Stomach (tissue), 19 donors: Measurements from ENCODE around the gene STRADA. TPM values are rescaled to one million over a fixed set of nuclear protein-coding genes. Genes with fewer than 3 reads are reported as not detected.

Source experiments
- DNase-seq, 2 donors: peaks; one replicate each; pipeline versions ENCODE4 v3.0.0 to v3.0.0-alpha.2; 2013 to 2019
- H3K27ac ChIP-seq, 5 donors: fragments of 200-600 bp in 4 of 5; sonication (generic) in 4 of 5; one replicate each; pipeline ENCODE4 v1.5.1; 2013 to 2019; ENCODE audit warnings: mild to moderate bottlenecking in 1 of 5, moderate library complexity in 1 of 5
- H3K27me3 ChIP-seq, 3 donors: fragments of 200-600 bp; sonication (generic); one replicate each; pipeline ENCODE4 v1.5.1; 2017 to 2019; ENCODE audit warnings: mixed run types in 1 of 3
- H3K36me3 ChIP-seq, 4 donors: fragments of 200-600 bp; sonication (generic); 1 replicate in 3 of 4; 2 replicates in 1 of 4; pipeline ENCODE4 v1.5.1; 2016 to 2019
- H3K4me1 ChIP-seq, 4 donors: fragments of 200-600 bp; sonication (generic); one replicate each; pipeline ENCODE4 v1.5.1; 2016 to 2019
- H3K4me3 ChIP-seq, 4 donors: fragments of 200-600 bp; sonication (generic) in 3 of 4; one replicate each; pipeline ENCODE4 v1.5.1; 2016 to 2019; ENCODE audit warnings: mild to moderate bottlenecking in 1 of 4
- H3K9me3 ChIP-seq, 4 donors: fragments of 200-600 bp; sonication (generic); one replicate each; pipeline ENCODE4 v1.5.1; 2016 to 2019
- CTCF ChIP-seq, 7 experiments: fragments of 450-650 bp in 4 of 7; fragments of 200-600 bp in 3 of 7; sonication (generic) in 3 of 7; IDR thresholded peaks; one replicate each; pipeline ENCODE4 v1.5.1; 2016 to 2019; ENCODE audit warnings: antibody characterized with exemption in 7 of 7, control low read depth in 2 of 7, mild to moderate bottlenecking in 1 of 7
- EP300 ChIP-seq: sonication (generic); formaldehyde crosslinking; IDR thresholded peaks from one replicate; pipeline ENCODE4 v1.6.1; 2017; ENCODE audit warnings: antibody characterized with exemption
- POLR2A ChIP-seq, 4 donors: fragments of 450-650 bp; IDR thresholded peaks; one replicate each; pipeline ENCODE4 v1.6.1; 2016; ENCODE audit warnings: antibody characterized with exemption in 4 of 4, control low read depth in 2 of 4, mild to moderate bottlenecking in 1 of 4, moderate library complexity in 1 of 4
- POLR2AphosphoS5 ChIP-seq, 3 donors: sonication (generic); formaldehyde crosslinking; IDR thresholded peaks; one replicate each; pipeline ENCODE4 v1.6.1; 2016; ENCODE audit warnings: antibody characterized with exemption in 3 of 3
- WGBS, 5 donors: extraction: QIAGEN DNeasy Blood & Tissue Kit in 3 of 5; methylation state at CpG; one replicate each; pipeline versions ENCODE4 v1.1.5 to v1.1.7; 2013 to 2018; 5-methylcytosine and 5-hydroxymethylcytosine counted together
- intact Hi-C: fragments of 100-400 bp; cut with DNase I; formaldehyde crosslinking; loops from one replicate; pipeline ENCODE4 v1.15.1; 2023; ENCODE audit warnings: low total_unique reads
- long read RNA-seq, 10 donors: transcript quantifications; one replicate each; lab custom pipeline, GENCODE V29; 2026
- polyA plus RNA-seq, 3 donors: library from polyadenylated mRNA; stranded (reverse); fragments of 200-250 nt; gene quantifications; one replicate each; pipeline ENCODE4 v1.2.3, GENCODE V29; 2013
- total RNA-seq, 5 donors: library from RNA; depleted of rRNA; stranded (reverse); fragments of >200 nt; gene quantifications; one replicate each; pipeline versions ENCODE4 v1.1.0 to v1.2.3, GENCODE V29; 2014 to 2016
- donor health status: healthy with polysubstance abuse.
- donor health status: Bipolar disorder and iron deficiency.
- donor health status: healthy.

Gene STRADA
- total RNA-seq (10 to 100 TPM; 15.8 to 56.2 (median 31.3) TPM), polyA plus RNA-seq (10 to 100 TPM in 2 of 3 donors, 1 to 10 TPM in 1; 9.8 to 17.7 (median 12.6) TPM)
- long read RNA-seq, donor 1, partial matches to known transcripts = 0 of 4 reads
- long read RNA-seq, donor 1, other reads (novel, unspliced or antisense) = 0 of 4 reads
- long read RNA-seq, donor 2, partial matches to known transcripts = 0 of 2 reads
- long read RNA-seq, donor 2, other reads (novel, unspliced or antisense) = 0 of 2 reads
- long read RNA-seq, donor 3, partial matches to known transcripts = 0 of 5 reads
- long read RNA-seq, donor 3, other reads (novel, unspliced or antisense) = 0 of 5 reads
- long read RNA-seq, donor 4, partial matches to known transcripts = 0 of 1 reads
- long read RNA-seq, donor 4, other reads (novel, unspliced or antisense) = 0 of 1 reads
- long read RNA-seq, donor 5, transcript STRADA-222 (1 exons, 3,685 nt) = major isoform, 6 of 6 reads
- long read RNA-seq, donor 5, partial matches to known transcripts = 0 of 6 reads
- long read RNA-seq, donor 5, other reads (novel, unspliced or antisense) = 0 of 6 reads
- long read RNA-seq, donor 6, transcript STRADA-222 (1 exons, 3,685 nt) = major isoform, 14 of 17 reads
- long read RNA-seq, donor 6, partial matches to known transcripts = 0 of 17 reads
- long read RNA-seq, donor 6, other reads (novel, unspliced or antisense) = 0 of 17 reads
- long read RNA-seq, donor 7, transcript STRADA-222 (1 exons, 3,685 nt) = major isoform, 5 of 8 reads
- long read RNA-seq, donor 7, partial matches to known transcripts = 0 of 8 reads
- long read RNA-seq, donor 7, other reads (novel, unspliced or antisense) = 0 of 8 reads
- long read RNA-seq, donor 8, partial matches to known transcripts = 0 of 6 reads
- long read RNA-seq, donor 8, other reads (novel, unspliced or antisense) = 0 of 6 reads
- long read RNA-seq, donor 9, partial matches to known transcripts = 0 of 4 reads
- long read RNA-seq, donor 9, other reads (novel, unspliced or antisense) = 0 of 4 reads
- long read RNA-seq, donor 10, partial matches to known transcripts = 0 of 4 reads
- long read RNA-seq, donor 10, other reads (novel, unspliced or antisense) = 0 of 4 reads

GRCh38 chr17:63741408-63742173, at the start of gene STRADA:
TSS of gene STRADA (minus strand) at chr17:63741799. CDS start at chr17:63728369, 13,430 bp downstream.
- 0 to 1% (median 0%) methylated on average over 22 to 61 of the region's 61 CpGs for WGBS, 5 donors
- TF ChIP-seq CTCF (IDR thresholded peaks at IDR 0.05) (no peak), POLR2AphosphoS5 (IDR thresholded peaks at IDR 0.05) (peak; percentile 60 to 95 (median 89)), POLR2A (IDR thresholded peaks at IDR 0.05) (peak in 1 of 4 donors; percentile 61)
- peak; percentile 99 to 100 for DNase-seq

GRCh38 chr17:63790057-63790456, 48.5 kb upstream of the STRADA start:
- no peaks in the 10 kb centered on the region for H3K27me3 ChIP-seq
- WGBS, 5 donors = 87 to 95% (median 90%) methylated on average over 6 of the region's 6 CpGs
- DNase-seq = no peak
- H3K4me3 ChIP-seq = no peak overlapping the region
- intact Hi-C loops = no loop called here
- TF ChIP-seq POLR2AphosphoS5 (IDR thresholded peaks at IDR 0.05) = no peak
- TF ChIP-seq EP300 = no peak
- no peak for TF ChIP-seq CTCF (IDR thresholded peaks at IDR 0.05)
- no peak for TF ChIP-seq POLR2A (IDR thresholded peaks at IDR 0.05)
- peaks cover 45 to 93% (median 86%) of the 10 kb centered on the region in 4 donors for H3K36me3 ChIP-seq
- H3K27ac ChIP-seq = no peak overlapping the region
- H3K4me1 ChIP-seq = peaks cover 0 to 14% (median 2%) of the 10 kb centered on the region in 4 donors
- H3K9me3 ChIP-seq = no peaks in the 10 kb centered on the region

More at GRCh38 chr17:63741408-63742173, at the start of gene STRADA:
- intact Hi-C loops = no loop called here
- H3K27me3 ChIP-seq = no peaks in the 10 kb centered on the region
- H3K36me3 ChIP-seq = peaks cover 9 to 22% (median 19%) of the 10 kb centered on the region in 4 donors
- peak within 1 kb of the TSS; percentile 62 to 91 (median 80) for H3K4me3 ChIP-seq
- peak within 1 kb of the TSS; percentile 90 to 98 (median 95) for H3K27ac ChIP-seq
- no peaks in the 10 kb centered on the region for H3K9me3 ChIP-seq
- H3K4me1 ChIP-seq = peaks cover 9 to 26% (median 20%) of the 10 kb centered on the region in 4 donors

GRCh38 chr17:63786971-63787711, 45.5 kb upstream of the STRADA start:
- H3K36me3 ChIP-seq = peaks cover 27 to 90% (median 69%) of the 10 kb centered on the region in 4 donors
- H3K27ac ChIP-seq = no peak overlapping the region
- WGBS, 5 donors = 92 to 96% (median 95%) methylated on average over 13 of the region's 13 CpGs

More at GRCh38 chr17:63786971-63787711, 45.5 kb upstream of the STRADA start:
- Histone ChIP-seq H3K4me3 (no peak overlapping the region), H3K4me1 (peaks cover 0 to 39% (median 16%) of the 10 kb centered on the region in 4 donors), H3K27me3 (no peaks in the 10 kb centered on the region), H3K9me3 (no peaks in the 10 kb centered on the region)
- intact Hi-C loops = no loop called here
- TF ChIP-seq POLR2A (IDR thresholded peaks at IDR 0.05) (no peak), EP300 (no peak), CTCF (IDR thresholded peaks at IDR 0.05) (no peak), POLR2AphosphoS5 (IDR thresholded peaks at IDR 0.05) (no peak)
- DNase-seq = no peak
